ENCODE measurements around the gene EIF2A.

Gene EIF2A

GRCh38 chr3:150509780-150510179 is 36.8 kb upstream of the EIF2A start:
- H3K4me1 ChIP-seq (ENCODE audit: control insufficient read depth, low read length), result peaks cover 5% of the 10 kb centered on the region; the same call in 1 of the 2 replicates
- no peak overlapping the region for H3K4me2 ChIP-seq (ENCODE audit: low read length)
- H3K4me3 ChIP-seq (ENCODE audit: low read length), result no peak overlapping the region
- no peaks in the 10 kb centered on the region for H3F3A ChIP-seq (ENCODE audit: control insufficient read depth, insufficient read depth)
- no peaks in the 10 kb centered on the region for H3K79me2 ChIP-seq (ENCODE audit: control insufficient read depth, low read length)
- no peak overlapping the region for H3K27ac ChIP-seq (ENCODE audit: low read depth, low read length)
- no peaks in the 10 kb centered on the region for H3K9me2 ChIP-seq (replicated peaks; ENCODE audit: control insufficient read depth, low read length)
- no peaks in the 10 kb centered on the region for H4K20me1 ChIP-seq (ENCODE audit: control insufficient read depth, insufficient read depth, low read depth, low read length)
- no peaks in the 10 kb centered on the region for H3K9me3 ChIP-seq (ENCODE audit: control insufficient read depth, insufficient read depth, low read length)
- TF ChIP-seq EZH2phosphoT487 (IDR thresholded peaks at IDR 0.05; ENCODE audit: borderline replicate concordance, low read length), result no peak
- H3K36me3 ChIP-seq (ENCODE audit: control insufficient read depth, low read length), result no peaks in the 10 kb centered on the region
- peaks cover 3% of the 10 kb centered on the region; the same call in 1 of the 2 replicates for H3K27me3 ChIP-seq (ENCODE audit: control insufficient read depth, low read length)

DNA sequence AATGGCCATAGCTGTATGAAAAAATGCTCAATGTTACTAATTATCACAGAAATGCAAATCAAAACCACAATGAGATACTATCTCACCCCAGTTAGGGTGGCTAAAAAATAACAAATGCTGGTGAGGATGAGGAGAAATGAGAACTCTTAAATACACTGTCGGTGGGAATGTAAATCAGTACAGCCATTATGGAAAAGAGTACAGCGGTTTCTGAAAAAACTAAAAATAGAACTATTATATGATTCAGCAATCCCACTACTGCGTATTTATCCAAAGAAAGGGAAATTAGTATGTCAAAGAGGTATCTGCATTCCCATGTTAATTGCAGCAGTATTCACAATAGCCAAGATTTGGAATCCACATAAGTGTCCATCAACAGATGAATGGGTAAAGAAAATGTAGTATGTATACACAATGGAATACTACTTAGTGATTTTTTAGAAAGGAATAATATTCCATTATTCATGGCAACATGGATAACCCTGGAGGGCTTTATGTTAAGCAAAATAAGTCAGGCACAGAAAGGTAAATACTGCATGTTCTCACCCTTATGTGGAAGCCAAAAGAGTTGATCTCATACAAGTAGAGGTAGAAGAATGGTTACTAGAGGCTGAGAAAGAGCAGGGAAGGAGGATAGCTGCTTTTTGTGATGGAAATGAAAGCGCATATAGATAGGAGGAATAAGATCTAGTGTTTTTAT is 35.3 kb upstream of the EIF2A start:
- TF ChIP-seq EZH2phosphoT487 (IDR thresholded peaks at IDR 0.05; ENCODE audit: borderline replicate concordance, low read length) (no peak), CTCF (IDR thresholded peaks at IDR 0.05; ENCODE audit: low read depth, low read length, poor library complexity, severe bottlenecking) (no peak)
- Histone ChIP-seq H3K9me3 (ENCODE audit: control insufficient read depth, insufficient read depth, low read length) (no peaks in the 10 kb centered on the region), H3K79me2 (ENCODE audit: control insufficient read depth, low read length) (no peaks in the 10 kb centered on the region), H3K9me2 (replicated peaks; ENCODE audit: control insufficient read depth, low read length) (no peaks in the 10 kb centered on the region), H4K20me1 (ENCODE audit: control insufficient read depth, insufficient read depth, low read depth, low read length) (no peaks in the 10 kb centered on the region), H3K4me1 (ENCODE audit: control insufficient read depth, low read length) (peaks cover 5% of the 10 kb centered on the region; the same call in 1 of the 2 replicates), H3F3A (ENCODE audit: control insufficient read depth, insufficient read depth) (no peaks in the 10 kb centered on the region), H3K36me3 (ENCODE audit: control insufficient read depth, low read length) (no peaks in the 10 kb centered on the region), H3K4me2 (ENCODE audit: low read length) (no peak overlapping the region), H3K4me3 (ENCODE audit: low read length) (no peak overlapping the region), H3K27ac (ENCODE audit: low read depth, low read length) (no peak overlapping the region), H3K27me3 (ENCODE audit: control insufficient read depth, low read length) (peaks cover 3% of the 10 kb centered on the region; the same call in 1 of the 2 replicates)

- Histone ChIP-seq H3K9me3 (ENCODE audit: control insufficient read depth, insufficient read depth, low read length) (no peaks in the 10 kb centered on the region), H3K4me1 (ENCODE audit: control insufficient read depth, low read length) (peaks cover 5% of the 10 kb centered on the region; the same call in 1 of the 2 replicates), H3K27ac (ENCODE audit: low read depth, low read length) (no peak overlapping the region), H3K9me2 (replicated peaks; ENCODE audit: control insufficient read depth, low read length) (no peaks in the 10 kb centered on the region), H3K27me3 (ENCODE audit: control insufficient read depth, low read length) (peaks cover 3% of the 10 kb centered on the region; the same call in 1 of the 2 replicates), H3F3A (ENCODE audit: control insufficient read depth, insufficient read depth) (no peaks in the 10 kb centered on the region), H3K36me3 (ENCODE audit: control insufficient read depth, low read length) (no peaks in the 10 kb centered on the region), H3K79me2 (ENCODE audit: control insufficient read depth, low read length) (no peaks in the 10 kb centered on the region), H3K4me3 (ENCODE audit: low read length) (no peak overlapping the region), H4K20me1 (ENCODE audit: control insufficient read depth, insufficient read depth, low read depth, low read length) (no peaks in the 10 kb centered on the region), H3K4me2 (ENCODE audit: low read length) (no peak overlapping the region)
- TF ChIP-seq CTCF (IDR thresholded peaks at IDR 0.05; ENCODE audit: low read depth, low read length, poor library complexity, severe bottlenecking) (no peak), EZH2phosphoT487 (IDR thresholded peaks at IDR 0.05; ENCODE audit: borderline replicate concordance, low read length) (no peak)
Measured at GRCh38 chr3:150515210-150515609, 31.4 kb upstream of the EIF2A start.

DNA sequence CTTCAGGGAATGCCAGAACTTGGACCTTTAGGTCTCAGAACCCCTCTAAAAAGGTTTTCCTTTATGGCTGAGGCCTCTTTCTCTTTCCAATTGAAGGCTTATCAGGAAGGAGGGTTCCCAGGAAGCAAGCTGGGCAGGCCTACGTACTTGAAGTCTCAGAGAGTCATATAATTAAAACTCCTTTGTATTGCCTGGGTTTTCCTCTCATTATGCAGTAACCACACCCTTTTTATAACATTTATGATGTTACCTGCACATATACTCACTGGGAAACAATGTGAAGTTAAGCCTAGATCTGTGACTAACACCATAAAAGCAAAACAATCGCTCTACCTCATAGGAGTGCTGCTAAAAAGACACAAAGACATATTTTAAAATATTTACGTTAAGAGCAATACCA is 27.6 kb upstream of the EIF2A start:
- no peaks in the 10 kb centered on the region for H4K20me1 ChIP-seq (ENCODE audit: control insufficient read depth, insufficient read depth, low read depth, low read length)
- H3K9me2 ChIP-seq (replicated peaks; ENCODE audit: control insufficient read depth, low read length), result no peaks in the 10 kb centered on the region
- no peaks in the 10 kb centered on the region for H3K27me3 ChIP-seq (ENCODE audit: control insufficient read depth, low read length)
- no peaks in the 10 kb centered on the region for H3K9me3 ChIP-seq (ENCODE audit: control insufficient read depth, insufficient read depth, low read length)
- H3K79me2 ChIP-seq (ENCODE audit: control insufficient read depth, low read length), result no peaks in the 10 kb centered on the region
- no peak overlapping the region for H3K4me3 ChIP-seq (ENCODE audit: low read length)
- H3K4me2 ChIP-seq (ENCODE audit: low read length), result no peak overlapping the region
- TF ChIP-seq CTCF (IDR thresholded peaks at IDR 0.05; ENCODE audit: low read depth, low read length, poor library complexity, severe bottlenecking), result no peak
- no peak for TF ChIP-seq EZH2phosphoT487 (IDR thresholded peaks at IDR 0.05; ENCODE audit: borderline replicate concordance, low read length)
- no peak overlapping the region for H3K27ac ChIP-seq (ENCODE audit: low read depth, low read length)
- H3K4me1 ChIP-seq (ENCODE audit: control insufficient read depth, low read length), result no peaks in the 10 kb centered on the region
- no peaks in the 10 kb centered on the region for H3K36me3 ChIP-seq (ENCODE audit: control insufficient read depth, low read length)
- H3F3A ChIP-seq (ENCODE audit: control insufficient read depth, insufficient read depth), result no peaks in the 10 kb centered on the region
